Glutamatergic neuron (in vitro differentiated cells): Measurements from ENCODE around the gene EXOC3L1. TPM values are rescaled to one million over a fixed set of nuclear protein-coding genes. Genes with fewer than 3 reads are reported as not detected.

ENCODE experiments used
- DNase-seq: peaks from one replicate; pipeline ENCODE4 v3.0.0; 2022
- H3K27ac Mint-ChIP-seq: one replicate; pipeline ENCODE4 v1.8.0; 2020; ENCODE audit warnings: mild to moderate bottlenecking, mixed read lengths, inconsistent platforms; ENCODE audit not compliant: unreplicated experiment
- H3K27me3 Mint-ChIP-seq: one replicate; pipeline ENCODE4 v1.8.0; 2020; ENCODE audit warnings: mild to moderate bottlenecking, moderate library complexity, mixed read lengths, inconsistent platforms; ENCODE audit not compliant: unreplicated experiment
- H3K36me3 Mint-ChIP-seq: one replicate; pipeline ENCODE4 v1.8.0; 2020; ENCODE audit warnings: mild to moderate bottlenecking, mixed read lengths, inconsistent platforms; ENCODE audit not compliant: unreplicated experiment
- H3K4me1 Mint-ChIP-seq: one replicate; pipeline ENCODE4 v1.8.0; 2020; ENCODE audit warnings: mild to moderate bottlenecking, low read depth, mixed read lengths, inconsistent platforms; ENCODE audit not compliant: unreplicated experiment
- H3K4me3 Mint-ChIP-seq: one replicate; pipeline ENCODE4 v1.8.0; 2020; ENCODE audit warnings: mild to moderate bottlenecking, mixed read lengths, inconsistent platforms; ENCODE audit not compliant: unreplicated experiment
- H3K9me3 Mint-ChIP-seq: one replicate; pipeline ENCODE4 v1.8.0; 2020; ENCODE audit warnings: mild to moderate bottlenecking, moderate library complexity, mixed read lengths, inconsistent platforms; ENCODE audit not compliant: unreplicated experiment
- total RNA-seq: library from RNA; stranded (reverse); fragmentation: NEBNext Ultra II Directional; extraction: Animal tissue kit (Norgen Biotek cat#: 25700); gene quantifications from one replicate; pipeline ENCODE4 v1.2.1, GENCODE V29; 2021; ENCODE audit not compliant: unreplicated experiment
- TF ChIP-seq, protein P1 (sequence below): fragments of 200-600 bp; sonication (generic); IDR thresholded peaks from one replicate; pipeline ENCODE4 v1.5.0; 2021; ENCODE audit not compliant: partially characterized antibody, unreplicated experiment

EXOC3L1 gene
- total RNA-seq, 1 donor from 2014 or later, result 3.6 TPM

DNA sequence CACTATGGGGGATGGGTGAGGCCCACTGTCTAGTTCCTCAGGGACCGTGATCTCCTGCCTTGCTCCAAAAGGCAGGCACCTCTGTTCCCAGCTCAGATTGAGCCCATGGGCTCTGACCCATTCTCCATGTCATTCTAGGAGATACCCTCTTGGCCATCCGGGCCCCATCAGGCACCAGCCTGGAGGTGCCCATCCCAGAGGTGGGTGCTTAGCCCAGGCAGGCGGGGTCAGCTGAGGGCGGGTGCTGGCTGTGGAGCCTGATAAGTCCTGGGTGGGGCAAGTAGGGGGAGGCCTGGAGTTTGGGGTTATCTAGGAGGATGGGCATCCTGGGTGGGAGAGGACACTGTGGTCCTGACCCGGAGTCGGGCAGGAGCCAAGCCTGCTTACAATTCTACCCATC is 4.3 kb upstream of the EXOC3L1 start:
- H3K36me3 Mint-ChIP-seq, result no peaks in the 10 kb centered on the region
- DNase-seq, result no peak
- H3K4me3 Mint-ChIP-seq, result peak overlapping the region; percentile 94
- peaks cover 17% of the 10 kb centered on the region for H3K9me3 Mint-ChIP-seq
- H3K4me1 Mint-ChIP-seq, result peaks cover 13% of the 10 kb centered on the region
- H3K27me3 Mint-ChIP-seq, result peaks cover 8% of the 10 kb centered on the region
- no peak overlapping the region for H3K27ac Mint-ChIP-seq
- TF ChIP-seq, protein P1, sequence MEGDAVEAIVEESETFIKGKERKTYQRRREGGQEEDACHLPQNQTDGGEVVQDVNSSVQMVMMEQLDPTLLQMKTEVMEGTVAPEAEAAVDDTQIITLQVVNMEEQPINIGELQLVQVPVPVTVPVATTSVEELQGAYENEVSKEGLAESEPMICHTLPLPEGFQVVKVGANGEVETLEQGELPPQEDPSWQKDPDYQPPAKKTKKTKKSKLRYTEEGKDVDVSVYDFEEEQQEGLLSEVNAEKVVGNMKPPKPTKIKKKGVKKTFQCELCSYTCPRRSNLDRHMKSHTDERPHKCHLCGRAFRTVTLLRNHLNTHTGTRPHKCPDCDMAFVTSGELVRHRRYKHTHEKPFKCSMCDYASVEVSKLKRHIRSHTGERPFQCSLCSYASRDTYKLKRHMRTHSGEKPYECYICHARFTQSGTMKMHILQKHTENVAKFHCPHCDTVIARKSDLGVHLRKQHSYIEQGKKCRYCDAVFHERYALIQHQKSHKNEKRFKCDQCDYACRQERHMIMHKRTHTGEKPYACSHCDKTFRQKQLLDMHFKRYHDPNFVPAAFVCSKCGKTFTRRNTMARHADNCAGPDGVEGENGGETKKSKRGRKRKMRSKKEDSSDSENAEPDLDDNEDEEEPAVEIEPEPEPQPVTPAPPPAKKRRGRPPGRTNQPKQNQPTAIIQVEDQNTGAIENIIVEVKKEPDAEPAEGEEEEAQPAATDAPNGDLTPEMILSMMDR, result no peak

DNA sequence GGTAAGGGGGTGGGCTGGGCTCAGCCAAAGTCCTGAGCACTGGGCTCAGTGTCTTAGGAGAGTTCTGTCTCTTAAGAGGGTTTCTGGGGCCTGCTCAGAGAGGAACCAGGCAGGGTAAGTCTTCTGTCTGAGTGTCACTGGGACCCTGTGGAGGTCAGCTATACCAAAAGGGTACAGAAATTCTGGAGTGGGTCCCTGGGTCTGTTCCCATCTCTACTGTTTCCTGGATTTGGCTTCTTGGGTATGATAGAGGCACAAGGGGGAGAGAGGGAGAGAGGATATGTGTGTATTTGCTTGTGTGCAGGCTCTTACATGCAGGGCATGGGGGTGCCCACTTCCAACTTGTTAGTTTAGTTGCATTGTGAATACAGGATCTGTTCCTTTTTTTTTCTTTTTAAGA is 3.6 kb upstream of the EXOC3L1 start:
- DNase-seq, result no peak
- Mint-ChIP-seq H3K9me3 (peaks cover 17% of the 10 kb centered on the region), H3K27ac (peak overlapping the region; percentile 84), H3K27me3 (peaks cover 8% of the 10 kb centered on the region), H3K4me1 (peaks cover 13% of the 10 kb centered on the region), H3K4me3 (peak overlapping the region; percentile 94), H3K36me3 (no peaks in the 10 kb centered on the region)
- TF ChIP-seq, protein P1, result no peak

DNA sequence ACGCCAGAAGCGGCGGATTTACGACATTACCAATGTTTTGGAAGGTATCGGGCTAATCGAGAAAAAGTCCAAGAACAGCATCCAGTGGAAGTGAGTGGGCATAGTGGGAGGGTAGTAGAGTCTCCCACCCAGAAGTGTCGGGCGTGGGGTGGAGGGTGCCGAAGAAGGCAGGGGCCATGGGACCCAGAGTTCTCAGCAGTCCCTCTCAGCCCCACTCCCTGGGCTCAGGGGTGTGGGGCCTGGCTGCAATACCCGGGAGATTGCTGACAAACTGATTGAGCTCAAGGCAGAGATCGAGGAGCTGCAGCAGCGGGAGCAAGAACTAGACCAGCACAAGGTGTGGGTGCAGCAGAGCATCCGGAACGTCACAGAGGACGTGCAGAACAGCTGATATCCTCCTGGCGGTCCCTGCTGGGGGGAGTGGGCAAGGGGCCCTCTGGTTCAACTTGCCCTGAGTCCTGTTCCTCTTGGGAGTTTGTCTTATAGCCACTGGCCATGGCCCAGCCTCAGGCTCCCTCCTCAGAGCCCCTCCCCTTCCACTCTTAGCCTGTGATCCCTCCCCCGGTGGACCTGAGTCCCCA is 2.9 kb upstream of the EXOC3L1 start:
- no peaks in the 10 kb centered on the region for H3K36me3 Mint-ChIP-seq
- peaks cover 17% of the 10 kb centered on the region for H3K9me3 Mint-ChIP-seq
- TF ChIP-seq, protein P1, result no peak
- peaks cover 13% of the 10 kb centered on the region for H3K4me1 Mint-ChIP-seq
- peak overlapping the region; percentile 94 for H3K4me3 Mint-ChIP-seq
- peak overlapping the region; percentile 84 for H3K27ac Mint-ChIP-seq
- no peak for DNase-seq
- peaks cover 8% of the 10 kb centered on the region for H3K27me3 Mint-ChIP-seq

DNA sequence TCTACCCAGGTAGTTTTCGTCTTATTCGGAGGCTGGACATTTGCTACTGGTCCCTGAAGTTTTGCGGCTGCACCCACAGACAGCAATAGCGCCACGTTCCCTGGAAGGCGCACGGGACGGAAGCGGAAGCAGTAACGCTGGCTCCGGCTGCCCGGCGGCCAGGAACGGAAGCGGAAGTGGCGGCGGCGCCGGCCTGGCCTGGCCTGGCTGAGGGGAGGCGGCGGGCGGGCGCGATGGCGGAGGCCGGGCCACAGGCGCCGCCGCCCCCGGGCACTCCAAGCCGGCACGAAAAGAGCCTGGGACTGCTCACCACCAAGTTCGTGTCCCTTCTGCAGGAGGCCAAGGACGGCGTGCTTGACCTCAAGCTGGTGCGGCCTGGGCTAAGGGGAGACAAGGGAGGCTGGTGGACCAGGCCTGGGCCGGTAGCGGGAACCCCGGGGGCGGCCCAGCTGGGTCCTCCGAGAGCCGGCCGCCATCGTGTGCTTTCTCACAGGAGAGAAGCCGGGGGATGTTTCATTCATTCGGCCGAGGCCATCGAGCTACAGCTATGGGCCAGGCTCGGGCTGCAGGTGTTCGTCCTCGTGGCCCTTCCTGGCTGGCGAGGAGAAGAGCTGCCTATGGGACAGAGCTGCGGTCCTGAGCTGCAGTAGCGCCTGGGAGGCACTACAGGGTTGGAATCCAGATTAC is 2.2 kb upstream of the EXOC3L1 start, which contains the start of gene E2F4:
Gene E2F4, plus strand, starts transcription at position 161 of the 687 bp plus-strand sequence. Its CDS starts 73 bp downstream, at position 234.
- Mint-ChIP-seq H3K27me3 (peaks cover 8% of the 10 kb centered on the region), H3K4me1 (peaks cover 13% of the 10 kb centered on the region), H3K36me3 (no peaks in the 10 kb centered on the region), H3K9me3 (peaks cover 17% of the 10 kb centered on the region), H3K27ac (peak within 1 kb of the TSS; percentile 84), H3K4me3 (peak within 1 kb of the TSS; percentile 94)
- peak; percentile 91 for DNase-seq
- TF ChIP-seq, protein P1, result no peak

DNA sequence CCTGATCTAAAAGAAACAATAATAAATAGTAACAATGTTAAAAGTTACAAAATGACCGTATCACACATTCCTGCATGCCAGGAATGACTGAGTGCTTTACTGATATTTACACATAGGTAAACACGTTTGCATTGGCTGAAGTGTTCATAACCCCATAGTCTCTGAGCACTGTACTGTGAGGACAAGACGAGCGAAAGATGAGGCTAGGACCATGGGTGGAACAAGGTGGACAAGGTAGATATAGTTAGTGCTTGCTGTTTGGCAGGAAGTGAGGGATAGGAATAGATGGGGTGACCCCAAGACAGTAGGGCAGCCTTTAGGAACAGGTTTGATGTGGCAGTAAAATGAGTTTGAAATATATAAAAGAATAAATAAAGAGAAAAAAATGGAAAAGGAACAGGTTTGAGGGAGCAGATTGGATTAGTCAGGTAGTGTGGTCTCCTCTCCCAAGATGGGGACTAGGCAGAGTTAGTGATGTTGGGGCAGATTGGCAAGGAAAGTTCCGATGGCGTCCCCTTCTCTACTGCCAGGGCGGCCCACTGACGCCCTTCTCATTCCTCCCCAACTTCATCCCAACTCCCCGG is 1.6 kb upstream of the EXOC3L1 start:
- Mint-ChIP-seq H3K27ac (peak overlapping the region; percentile 17), H3K4me3 (peak overlapping the region; percentile 84), H3K27me3 (peaks cover 8% of the 10 kb centered on the region), H3K36me3 (no peaks in the 10 kb centered on the region), H3K9me3 (peaks cover 12% of the 10 kb centered on the region), H3K4me1 (peaks cover 11% of the 10 kb centered on the region)
- TF ChIP-seq, protein P1, result no peak
- no peak for DNase-seq
